GM06990 (cell line): ENCODE results near the gene HAUS5.
A peak's percentile ranks its signal among the peaks of the same experiment; 100 is the strongest.

Experiments used
- DNase-seq: peaks from one replicate; pipeline ENCODE4 v3.0.0-alpha.2; 2011; ENCODE audit not compliant: insufficient read length; ENCODE audit errors: extremely low read depth
- H3K27me3 ChIP-seq: replicated peaks from 2 replicates; pipeline ENCODE4 v1.6.0; 2011; ENCODE audit warnings: low read length; ENCODE audit not compliant: control insufficient read depth, insufficient read depth
- H3K36me3 ChIP-seq: 2 replicates; pipeline ENCODE4 v1.5.1; 2011; ENCODE audit warnings: low read length; ENCODE audit not compliant: control insufficient read depth, insufficient read depth
- H3K4me3 ChIP-seq: replicated peaks from 2 replicates; pipeline ENCODE4 v1.5.1; 2011; ENCODE audit warnings: low read depth, mild to moderate bottlenecking, control low read depth, low read length
- CTCF ChIP-seq: IDR thresholded peaks from 2 replicates; pipeline ENCODE4 v1.5.1; 2011; ENCODE audit warnings: low read length, control low read depth, mild to moderate bottlenecking, inconsistent platforms; ENCODE audit not compliant: insufficient read depth, poor library complexity, severe bottlenecking

Gene HAUS5

GRCh38 chr19:35673121-35673804, 60.7 kb downstream of the HAUS5 start:
- Histone ChIP-seq H3K27me3 (peaks cover 2% of the 10 kb centered on the region), H3K36me3 (no peaks in the 10 kb centered on the region), H3K4me3 (peak overlapping the region; percentile 55)
- no peak for DNase-seq
- TF ChIP-seq CTCF, result no peak
